T-helper 2 cell treated with Interferon-gamma antibody and Interleukin-4, amounts not matched to agents 100 ng/mL and 5 ng/mL, for 36 hours (primary cell): Measurements from ENCODE around the gene GAL3ST1. TPM values are rescaled to one million over a fixed set of nuclear protein-coding genes. Genes with fewer than 3 reads are reported as not detected.
"Not testable (repeated sequence)": the region's sequence is repeated elsewhere in the genome, so short reads cannot be mapped to it uniquely, and the experiment has no call there.

Source experiments
- intact Hi-C: fragments of 100-400 bp; cut with micrococcal nuclease; formaldehyde crosslinking; loops from one replicate; pipeline ENCODE4 v1.15.1; 2023
- total RNA-seq: library from RNA; stranded (reverse); gene quantifications from 2 replicates; pipeline ENCODE4 v1.2.3, GENCODE V29; 2022

The GAL3ST1 gene
- total RNA-seq, 1 donor from 2014 or later, result not detected

DNA sequence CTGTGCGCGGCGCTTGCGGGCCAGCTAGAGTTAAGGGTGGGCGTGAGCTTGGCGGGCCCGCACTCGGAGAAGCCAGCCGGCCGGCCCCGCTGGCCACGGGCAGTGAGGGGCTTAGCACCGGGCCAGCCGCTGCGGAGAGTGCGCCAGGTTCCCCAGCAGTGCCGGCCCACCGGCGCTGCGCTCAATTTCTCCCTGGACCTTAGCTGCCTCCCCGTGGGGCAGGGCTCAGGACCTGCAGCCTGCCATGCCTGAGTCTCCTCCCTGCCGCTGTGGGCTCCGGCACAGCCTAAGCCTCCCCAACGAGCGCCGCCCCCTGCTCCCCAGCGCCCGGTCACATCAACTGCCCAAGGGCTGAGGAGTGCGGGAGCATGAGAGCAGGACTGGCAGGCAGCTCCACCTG is 22.4 kb upstream of the GAL3ST1 start:
- intact Hi-C loops, result no loop called here

DNA sequence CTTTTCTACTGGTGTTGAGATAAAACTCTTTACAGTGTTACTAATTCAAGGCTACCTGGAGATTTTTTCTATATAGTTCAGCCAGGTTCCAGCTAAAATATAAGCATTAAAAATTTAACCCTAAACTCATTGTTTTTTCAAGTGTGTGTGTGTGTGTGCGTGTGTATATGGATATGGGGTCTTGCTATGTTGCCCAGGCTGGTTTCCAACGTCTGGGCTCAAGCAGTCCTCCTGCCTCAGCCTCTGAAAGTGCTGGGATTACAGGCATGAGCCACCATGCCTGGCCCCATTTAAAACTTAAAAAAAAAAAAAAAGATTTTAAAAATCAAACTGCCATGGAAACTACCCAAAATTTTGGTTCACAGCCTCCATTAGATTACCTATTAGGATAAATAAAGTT is 21.7 kb upstream of the GAL3ST1 start:
- intact Hi-C loops, result no loop called here

DNA sequence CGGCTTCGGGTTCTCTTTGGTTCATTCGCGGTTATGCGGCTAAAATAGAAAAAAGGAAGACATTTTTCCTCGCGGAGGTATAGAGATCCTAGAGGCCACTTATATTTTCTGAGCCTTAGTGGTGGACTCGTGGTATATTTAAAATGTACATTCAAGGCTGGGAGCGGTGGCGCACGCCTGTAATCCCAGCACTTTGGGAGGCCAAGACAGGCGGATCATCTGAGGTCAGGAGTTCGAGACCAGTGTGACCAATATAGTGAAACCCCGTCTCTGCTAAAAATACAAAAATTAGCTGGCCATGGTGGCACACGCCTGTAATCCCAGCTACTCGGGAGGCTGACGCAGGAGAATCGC is 17.9 kb upstream of the GAL3ST1 start:
- intact Hi-C loops, result loop anchor here (2.0 to 5.0 kb wide), 3 partner anchors 14 to 754 kb away; partner anchors contain the start of genes ASCC2, DUSP18 and TCN2

DNA sequence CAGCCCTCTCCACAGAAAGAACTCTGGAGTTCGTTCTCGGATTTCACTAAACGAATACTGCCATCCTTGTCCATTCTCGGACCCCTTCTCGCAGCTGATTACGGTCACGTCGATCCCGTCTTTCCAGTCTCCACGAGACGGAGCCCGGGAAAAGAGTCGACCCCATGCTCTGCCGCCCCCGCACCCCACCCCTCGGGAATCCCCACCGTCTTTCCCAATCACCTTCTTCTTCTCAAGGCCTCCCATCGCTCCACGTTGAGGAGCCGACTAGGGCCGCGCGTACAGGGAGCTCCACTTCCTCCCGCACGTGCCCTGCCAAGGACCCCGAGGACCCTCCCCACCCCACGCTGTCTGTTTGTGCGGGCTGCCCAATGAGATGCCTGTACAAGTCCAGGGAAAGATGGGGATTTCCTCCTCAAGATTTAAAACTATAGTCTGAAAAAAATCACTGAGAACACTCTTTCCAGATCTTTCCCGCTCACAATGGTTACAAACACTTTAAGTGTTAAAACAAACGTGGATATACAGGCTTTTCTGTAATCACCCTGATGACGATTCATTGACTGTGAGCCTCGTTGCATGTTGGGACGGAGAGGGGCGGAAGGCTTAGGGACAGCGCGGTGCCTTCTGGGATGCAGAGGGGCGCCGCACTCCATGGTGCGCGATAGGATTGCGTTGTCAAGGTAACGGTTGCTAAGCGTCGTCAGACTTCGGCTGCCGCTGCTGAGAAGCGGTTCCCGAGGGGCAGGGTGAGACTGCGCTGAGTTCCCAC is 17.3 kb upstream of the GAL3ST1 start, which contains the start of gene PES1:
Gene PES1, minus strand, starts transcription at position 323 of the 772 bp plus-strand sequence. Its CDS starts 77 bp downstream, at position 246.
- intact Hi-C loops, result loop anchor here (2.0 to 5.0 kb wide), 3 partner anchors 15 to 753 kb away; partner anchors contain the start of genes ASCC2, DUSP18 and TCN2

DNA sequence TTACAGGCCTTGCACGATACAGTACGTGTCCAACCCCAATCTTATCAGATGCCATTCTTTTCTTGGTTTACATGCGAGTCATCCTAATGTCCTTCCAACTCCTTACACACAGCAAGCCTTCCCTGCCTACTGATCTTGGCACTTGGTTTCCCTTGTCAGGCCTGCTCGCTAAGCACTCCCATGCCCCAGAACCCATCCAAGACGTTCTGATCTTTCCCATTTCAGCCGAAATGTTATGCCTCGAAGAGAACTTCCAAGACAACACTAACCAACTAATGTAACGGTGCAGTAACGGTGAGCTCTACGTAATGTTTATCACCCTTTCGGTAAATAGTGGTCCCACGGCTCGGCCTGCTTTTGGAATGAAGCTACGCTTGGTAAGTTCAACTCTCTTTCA is 16.7 kb upstream of the GAL3ST1 start:
- intact Hi-C loops, result loop anchor here (5.0 kb wide), 1 partner anchor 76 kb away; the partner anchor contains the start of gene DUSP18

DNA sequence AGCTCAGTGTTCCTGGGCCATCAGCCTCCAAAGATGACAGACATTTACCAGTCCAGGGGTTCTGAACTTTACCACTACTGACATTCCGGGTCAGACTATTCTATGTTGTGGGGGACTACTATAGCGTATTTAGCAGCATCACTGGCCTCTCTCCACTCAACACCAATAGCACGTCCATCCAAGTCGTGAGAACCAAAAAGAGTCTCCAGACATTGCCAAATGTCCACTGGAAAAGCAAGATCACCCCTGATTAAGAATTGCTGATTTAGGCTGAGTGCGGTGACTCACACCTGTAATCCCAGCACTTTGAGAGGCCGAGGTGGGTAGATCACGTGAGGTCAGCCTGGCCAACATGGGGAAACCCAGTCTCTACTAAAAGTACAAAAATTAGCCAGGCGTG is 11.9 kb upstream of the GAL3ST1 start:
- intact Hi-C loops, result no loop called here

DNA sequence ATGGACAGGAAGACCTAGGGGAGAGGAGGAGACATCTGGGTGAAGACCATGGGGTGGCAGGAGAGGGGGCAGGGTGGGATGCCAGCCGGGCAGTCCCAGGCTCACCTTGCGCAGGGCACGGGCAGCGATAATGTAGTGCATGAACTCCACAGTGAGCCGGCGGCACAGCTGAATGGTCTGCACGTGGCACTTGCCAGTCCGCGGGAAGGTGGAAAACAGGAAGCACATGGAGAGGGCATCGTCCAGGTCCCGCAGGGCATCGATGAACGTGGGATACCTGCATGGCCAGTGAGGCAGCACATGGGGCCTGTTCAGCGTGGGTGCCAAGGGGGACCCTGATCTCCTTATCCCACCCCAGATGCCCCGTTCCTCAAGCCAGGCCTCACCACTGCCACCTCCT is 10.0 kb upstream of the GAL3ST1 start:
- intact Hi-C loops, result no loop called here

DNA sequence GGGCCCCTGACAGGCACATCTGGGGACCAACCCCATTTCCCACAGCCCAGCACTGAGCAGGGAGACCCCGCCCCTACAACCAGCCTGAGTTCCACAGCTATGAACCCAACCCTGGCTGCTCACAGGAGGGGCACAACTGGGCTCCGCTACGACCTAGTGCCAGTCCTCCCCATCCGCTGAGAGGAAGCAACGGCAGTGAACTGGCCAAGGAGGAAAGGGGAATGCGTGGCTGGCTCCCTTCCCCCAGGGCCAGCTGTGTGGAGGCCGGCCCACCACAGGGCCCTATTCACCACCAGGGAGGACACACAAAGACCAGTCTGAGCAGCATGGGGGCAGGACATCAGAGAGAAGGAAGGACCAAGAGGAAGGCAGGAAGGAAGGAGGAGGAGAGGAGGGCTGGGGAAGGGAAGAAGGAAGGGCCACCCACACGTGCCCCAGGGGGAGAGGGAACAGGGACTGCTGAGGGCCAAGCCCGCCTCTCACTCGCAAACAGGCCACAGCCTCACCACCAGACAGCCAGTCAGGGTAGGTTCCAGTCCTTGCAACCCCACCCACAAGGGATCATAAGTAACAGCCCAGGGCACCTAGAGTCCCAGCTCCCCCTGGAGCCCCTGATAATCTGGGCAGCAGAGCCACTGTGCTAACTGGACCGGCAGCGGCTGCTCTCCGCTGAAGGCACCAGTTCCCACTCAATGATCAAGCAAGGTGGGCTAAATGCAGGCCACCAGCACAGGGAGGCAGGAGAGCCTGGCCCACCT is 8.5 kb upstream of the GAL3ST1 start:
- intact Hi-C loops, result no loop called here

- intact Hi-C loops, result no loop called here
Measured at GRCh38 chr22:30582051-30582450, 7.6 kb upstream of the GAL3ST1 start.

DNA sequence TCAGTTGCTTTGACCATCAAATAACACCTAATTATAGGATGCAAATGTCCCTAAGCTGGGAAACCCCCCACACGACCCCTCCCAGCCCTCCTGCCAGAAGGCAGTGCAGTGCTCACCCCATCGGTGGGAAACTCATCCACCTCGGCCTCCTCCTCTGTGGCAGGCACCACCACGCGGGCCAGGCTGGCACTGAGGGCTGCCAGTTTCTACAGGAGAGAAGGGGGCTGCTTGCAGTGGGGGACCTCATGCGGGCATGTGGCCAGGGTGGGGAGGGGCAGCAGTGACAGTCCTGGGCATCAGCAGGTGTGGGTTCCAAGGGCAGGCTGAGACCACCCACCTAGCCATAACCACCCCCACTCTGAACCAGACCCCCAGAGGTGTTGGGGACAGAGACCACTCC is 6.4 kb upstream of the GAL3ST1 start:
- intact Hi-C loops, result no loop called here

GRCh38 chr22:30578481-30578880 is 4.0 kb upstream of the GAL3ST1 start:
- intact Hi-C loops, result no loop called here

- intact Hi-C loops, result no loop called here
Measured at GRCh38 chr22:30575859-30576258, 1.4 kb upstream of the GAL3ST1 start.

DNA sequence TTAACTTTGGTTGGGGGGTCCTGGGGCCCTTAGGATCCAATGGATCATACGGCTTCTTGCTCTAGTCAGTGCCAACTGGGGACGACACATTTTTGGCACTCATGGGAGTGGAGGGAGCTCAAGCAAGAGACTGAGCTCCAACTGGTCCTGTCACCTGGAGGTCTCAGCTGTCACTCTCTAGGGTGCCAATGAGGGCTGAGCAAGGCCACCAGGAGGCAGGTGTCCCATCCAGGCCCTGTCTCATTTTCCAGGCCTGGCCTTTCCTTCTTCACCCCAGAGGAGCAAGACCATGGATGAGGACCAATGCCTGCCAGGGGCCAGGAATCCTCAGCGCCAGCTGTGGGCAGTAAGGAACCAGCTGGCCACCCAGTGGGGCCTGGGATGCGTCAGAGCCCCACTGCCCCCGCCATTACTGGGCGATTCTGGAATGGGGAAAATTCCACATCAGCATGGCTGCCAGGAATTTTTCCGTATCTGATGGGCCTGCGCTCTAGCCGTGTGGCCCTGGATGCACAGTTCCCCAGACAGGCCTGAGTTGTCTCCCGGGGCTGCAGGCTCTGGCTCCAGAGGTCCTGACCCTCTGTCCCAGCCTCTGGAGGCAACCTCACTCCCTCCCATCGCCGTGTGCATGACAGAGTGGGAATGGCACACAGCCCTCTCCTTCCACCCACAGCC is 669 bp upstream of the GAL3ST1 start:
- intact Hi-C loops, result no loop called here

DNA sequence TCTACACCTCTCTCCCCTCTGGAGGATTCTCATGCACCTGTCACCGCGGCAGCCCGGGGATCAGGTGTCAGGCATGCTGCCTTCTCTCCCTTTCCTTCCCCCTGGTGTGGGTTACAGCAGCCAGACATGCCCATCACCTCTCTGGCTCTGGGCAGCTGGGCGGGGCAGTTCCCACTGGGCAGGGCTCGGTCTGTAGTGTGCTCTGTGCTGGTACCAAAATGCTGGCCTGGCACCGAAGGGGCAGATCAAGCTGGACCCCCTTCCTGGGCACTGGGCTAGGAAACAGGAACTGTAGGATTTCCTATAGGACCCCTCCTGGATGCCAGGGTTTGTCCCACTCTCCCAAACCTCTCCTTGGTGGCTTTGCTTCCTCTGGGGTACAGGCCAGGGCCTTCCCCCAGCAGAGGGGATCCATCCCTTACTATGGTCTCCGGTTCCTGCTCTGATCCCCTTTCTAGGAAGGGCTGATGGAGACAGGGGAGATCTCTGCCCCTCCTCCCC is 821 bp downstream of the GAL3ST1 start:
- intact Hi-C loops, result no loop called here

- intact Hi-C loops, result no loop called here
Measured at GRCh38 chr22:30572840-30573593, 1.4 kb downstream of the GAL3ST1 start.

DNA sequence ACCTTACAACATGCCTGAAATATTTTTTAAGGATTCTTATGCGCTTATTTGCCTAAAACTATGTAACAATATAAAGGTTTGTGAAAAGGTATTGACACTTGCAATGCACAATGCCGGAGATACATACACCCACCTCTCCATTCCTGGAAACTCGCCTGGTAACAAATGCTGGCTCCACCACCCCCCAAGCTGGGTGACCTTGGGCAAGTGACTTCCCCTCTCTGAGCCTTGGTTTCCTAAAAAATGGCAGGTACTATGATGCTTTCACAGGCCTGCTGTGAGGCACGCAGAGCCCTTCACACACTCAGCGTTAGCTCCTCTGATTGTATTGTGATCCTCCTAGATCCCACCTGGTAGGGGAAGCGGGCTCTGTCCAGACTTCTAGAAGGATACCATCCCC is 2.3 kb downstream of the GAL3ST1 start:
- intact Hi-C loops, result no loop called here

DNA sequence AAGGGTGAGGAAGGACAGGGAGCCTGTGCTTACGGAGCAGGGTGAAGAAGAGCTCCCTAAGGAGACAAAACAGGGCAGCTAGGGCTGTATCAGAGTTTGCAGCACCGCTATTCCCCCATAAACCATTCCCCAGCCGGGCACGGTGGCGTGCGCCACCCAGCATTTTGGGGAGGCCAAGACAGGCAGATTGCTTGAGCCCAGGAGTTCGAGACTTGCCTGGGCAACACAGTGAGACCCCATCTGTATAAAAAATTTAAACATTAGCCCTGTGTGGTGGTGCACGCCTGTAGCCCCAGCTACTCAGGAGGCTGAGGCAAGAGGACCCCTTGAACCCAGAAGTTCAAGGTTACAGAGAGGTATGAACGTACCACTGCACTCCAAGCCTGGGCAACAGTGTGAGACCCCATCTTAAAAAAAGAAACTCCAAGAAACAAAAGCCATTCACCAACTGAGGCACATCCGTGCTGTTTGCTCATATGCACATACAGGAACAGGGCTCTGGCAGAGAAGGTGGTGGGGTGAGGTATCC is 4.7 kb downstream of the GAL3ST1 start:
- intact Hi-C loops, result no loop called here

DNA sequence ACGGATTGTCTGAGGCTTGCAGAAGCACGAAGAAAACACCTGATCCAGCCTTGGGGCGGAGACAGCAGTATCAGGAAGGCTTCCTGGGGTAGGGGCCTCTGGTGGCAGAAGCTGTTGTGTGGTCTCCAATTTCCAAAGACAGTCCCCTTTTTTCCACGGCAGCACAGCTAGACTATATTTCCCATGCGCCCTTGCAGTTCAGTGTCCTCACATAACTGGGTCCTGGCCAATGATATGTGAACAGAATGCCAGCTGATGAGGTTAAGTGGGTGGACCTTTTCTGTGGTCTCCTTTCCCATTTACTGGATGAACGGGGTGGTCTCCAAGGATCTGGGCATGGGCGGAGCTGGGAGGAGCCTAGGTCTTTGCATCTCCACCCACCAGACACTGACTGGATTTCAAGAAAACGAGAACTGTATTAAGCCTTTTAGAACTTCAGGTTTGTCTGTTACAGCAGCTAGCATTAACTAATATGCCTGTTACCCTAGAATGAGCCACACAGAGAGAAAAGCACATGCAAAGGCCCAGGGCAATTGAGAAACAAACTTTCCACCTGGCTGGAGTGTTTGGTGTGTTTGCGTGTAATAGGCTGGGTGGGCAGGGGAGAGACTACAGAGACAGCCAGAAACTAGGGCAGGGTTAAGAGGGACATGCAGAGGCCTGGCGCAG is 6.2 kb downstream of the GAL3ST1 start:
- intact Hi-C loops, result no loop called here

DNA sequence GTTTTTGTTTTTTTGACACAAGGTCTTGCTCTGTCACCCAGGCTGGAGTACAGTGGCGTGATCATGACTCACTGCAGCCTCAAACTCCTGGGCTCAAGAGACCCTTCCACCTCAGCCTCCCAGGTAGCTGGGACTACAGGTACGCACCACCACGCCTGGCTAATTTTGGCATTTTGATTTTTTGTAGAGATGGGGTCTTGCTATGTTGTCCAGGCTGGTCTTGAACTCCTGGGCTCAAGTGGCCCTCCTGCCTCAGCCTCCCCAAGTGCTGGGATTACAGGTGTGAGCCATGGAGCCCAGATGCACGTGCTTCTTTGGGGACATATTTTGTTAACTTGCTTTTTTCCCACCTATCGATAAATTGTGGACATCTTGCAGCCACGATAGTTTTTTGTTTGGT is 7.2 kb downstream of the GAL3ST1 start:
- intact Hi-C loops, result not testable (repeated sequence)

- intact Hi-C loops, result no loop called here
Measured at GRCh38 chr22:30566125-30566524, 8.3 kb downstream of the GAL3ST1 start.
